ENCODE results near the gene UCP3.

The UCP3 gene

GRCh38 chr11:73950869-73951710, 57.8 kb downstream of the UCP3 start, which contains the start of gene DNAJB13:
DNAJB13 (plus strand) TSS chr11:73951026; CDS start chr11:73951070, 44 bp downstream.
- H3K9ac ChIP-seq (ENCODE audit: low read depth, low read length): no peak within 1 kb of the TSS

More at GRCh38 chr11:73950869-73951710, 57.8 kb downstream of the UCP3 start, which contains the start of gene DNAJB13:
- Histone ChIP-seq H3K4me3 (ENCODE audit: low read depth, low read length) (no peak within 1 kb of the TSS), H3K27me3 (ENCODE audit: control insufficient read depth, insufficient read depth, low read length) (no peaks in the 10 kb centered on the region), H3K36me3 (ENCODE audit: control insufficient read depth, insufficient read depth, low read length) (no peaks in the 10 kb centered on the region), H3K9me3 (ENCODE audit: control insufficient read depth, insufficient read depth, low read length) (no peaks in the 10 kb centered on the region), H3K4me1 (ENCODE audit: control insufficient read depth, insufficient read depth, low read length) (no peaks in the 10 kb centered on the region)
